ENCODE measurements around the gene CBFB. TPM values are rescaled to one million over a fixed set of nuclear protein-coding genes. Genes with fewer than 3 reads are reported as not detected.
"Not testable (repeated sequence)": the region's sequence is repeated elsewhere in the genome, so short reads cannot be mapped to it uniquely, and the experiment has no call there.

CBFB gene
- total RNA-seq, 1 donor from 2014 or later = 86.6 TPM

DNA sequence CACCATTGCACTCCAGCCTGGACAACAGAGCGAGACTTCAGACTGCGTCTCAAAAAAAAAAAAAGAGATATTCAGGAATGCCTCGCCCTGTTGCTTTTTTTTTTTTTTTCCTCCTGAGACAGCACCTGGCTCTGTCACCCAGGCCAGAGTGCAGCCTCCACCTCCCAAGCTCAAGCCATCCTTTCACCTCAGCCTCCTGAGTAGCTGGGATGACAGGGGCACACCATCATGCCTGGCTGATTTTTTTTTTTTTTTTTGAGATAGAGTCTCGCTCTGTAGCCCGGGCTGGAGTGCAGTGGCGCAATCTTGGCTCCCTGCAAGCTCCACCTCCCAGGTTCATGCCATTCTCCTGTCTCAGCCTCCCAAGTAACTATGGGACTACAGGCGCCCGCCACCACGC, 88.8 kb downstream of the CBFB start:
- no peaks in the 10 kb centered on the region for H3K9me3 Mint-ChIP-seq (ENCODE audit: low read depth)
- no peak overlapping the region for H3K27ac Mint-ChIP-seq
- H3K36me3 Mint-ChIP-seq (ENCODE audit: insufficient read depth) = peaks cover 7% of the 10 kb centered on the region
- TF ChIP-seq, protein P1, sequence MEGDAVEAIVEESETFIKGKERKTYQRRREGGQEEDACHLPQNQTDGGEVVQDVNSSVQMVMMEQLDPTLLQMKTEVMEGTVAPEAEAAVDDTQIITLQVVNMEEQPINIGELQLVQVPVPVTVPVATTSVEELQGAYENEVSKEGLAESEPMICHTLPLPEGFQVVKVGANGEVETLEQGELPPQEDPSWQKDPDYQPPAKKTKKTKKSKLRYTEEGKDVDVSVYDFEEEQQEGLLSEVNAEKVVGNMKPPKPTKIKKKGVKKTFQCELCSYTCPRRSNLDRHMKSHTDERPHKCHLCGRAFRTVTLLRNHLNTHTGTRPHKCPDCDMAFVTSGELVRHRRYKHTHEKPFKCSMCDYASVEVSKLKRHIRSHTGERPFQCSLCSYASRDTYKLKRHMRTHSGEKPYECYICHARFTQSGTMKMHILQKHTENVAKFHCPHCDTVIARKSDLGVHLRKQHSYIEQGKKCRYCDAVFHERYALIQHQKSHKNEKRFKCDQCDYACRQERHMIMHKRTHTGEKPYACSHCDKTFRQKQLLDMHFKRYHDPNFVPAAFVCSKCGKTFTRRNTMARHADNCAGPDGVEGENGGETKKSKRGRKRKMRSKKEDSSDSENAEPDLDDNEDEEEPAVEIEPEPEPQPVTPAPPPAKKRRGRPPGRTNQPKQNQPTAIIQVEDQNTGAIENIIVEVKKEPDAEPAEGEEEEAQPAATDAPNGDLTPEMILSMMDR (IDR thresholded peaks at IDR 0.05; ENCODE audit: unreplicated experiment) = no peak
- no peak overlapping the region for H3K4me3 Mint-ChIP-seq (ENCODE audit: low read depth)
- no peaks in the 10 kb centered on the region for H3K27me3 Mint-ChIP-seq
- no peak for DNase-seq (ENCODE audit: low spot score, unreplicated experiment)
- peaks cover 4% of the 10 kb centered on the region for H3K4me1 Mint-ChIP-seq (ENCODE audit: low read depth)

- Mint-ChIP-seq H3K36me3 (ENCODE audit: insufficient read depth) (peaks cover 8% of the 10 kb centered on the region), H3K27ac (no peak overlapping the region), H3K4me3 (ENCODE audit: low read depth) (no peak overlapping the region), H3K9me3 (ENCODE audit: low read depth) (no peaks in the 10 kb centered on the region), H3K4me1 (ENCODE audit: low read depth) (peaks cover 2% of the 10 kb centered on the region), H3K27me3 (no peaks in the 10 kb centered on the region)
- TF ChIP-seq, protein P1 (IDR thresholded peaks at IDR 0.05; ENCODE audit: unreplicated experiment) = no peak
- DNase-seq (ENCODE audit: low spot score, unreplicated experiment) = no peak
These were observed 91.1 kb downstream of the CBFB start for GRCh38 chr16:67120025-67120424.

DNA sequence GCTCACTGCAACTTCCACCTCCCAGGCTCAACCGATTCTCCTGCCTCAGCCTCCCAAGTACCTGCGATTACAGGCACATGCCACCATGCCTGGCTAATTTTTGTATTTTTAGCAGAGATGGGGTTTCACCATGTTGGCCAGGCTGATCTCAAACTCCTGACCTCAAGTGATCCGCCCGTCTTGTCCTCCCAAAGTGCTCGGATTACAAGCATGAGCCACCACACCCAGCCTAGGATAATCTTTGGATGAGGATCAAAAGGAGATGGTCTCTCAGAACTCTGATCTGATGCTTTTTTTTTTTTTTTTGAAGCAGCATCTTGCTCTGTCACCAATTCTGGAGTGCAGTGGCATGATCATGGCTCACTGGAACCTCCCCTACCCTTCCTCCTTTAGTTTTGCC, 93.8 kb downstream of the CBFB start:
- H3K4me1 Mint-ChIP-seq (ENCODE audit: low read depth); H3K27me3 Mint-ChIP-seq; DNase-seq (ENCODE audit: low spot score, unreplicated experiment); H3K4me3 Mint-ChIP-seq (ENCODE audit: low read depth); H3K27ac Mint-ChIP-seq; H3K9me3 Mint-ChIP-seq (ENCODE audit: low read depth): not testable (repeated sequence)
- H3K36me3 Mint-ChIP-seq (ENCODE audit: insufficient read depth) = peaks cover 14% of the 10 kb centered on the region

DNA sequence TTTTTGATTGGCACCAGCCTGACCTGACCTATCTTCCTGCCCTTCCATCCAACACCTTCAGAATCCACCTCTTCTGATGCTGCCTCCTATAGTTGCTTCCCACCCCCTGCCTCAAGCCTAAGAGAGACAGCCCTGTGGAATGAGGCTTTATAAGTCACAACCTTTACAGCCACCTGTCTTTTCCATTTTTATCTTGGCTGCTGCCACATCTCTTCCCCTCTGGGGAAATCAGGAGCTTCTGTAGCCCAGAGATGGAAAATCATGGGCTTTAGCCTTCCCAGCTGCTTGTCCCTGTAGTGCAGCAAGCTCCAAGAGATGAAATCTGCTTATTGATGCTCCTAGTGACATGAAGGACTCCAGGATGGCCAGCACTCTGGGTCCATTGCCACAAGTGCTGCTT, 99.5 kb downstream of the CBFB start:
- no peak for DNase-seq (ENCODE audit: low spot score, unreplicated experiment)
- Mint-ChIP-seq H3K9me3 (ENCODE audit: low read depth) (no peaks in the 10 kb centered on the region), H3K27me3 (no peaks in the 10 kb centered on the region), H3K27ac (no peak overlapping the region), H3K36me3 (ENCODE audit: insufficient read depth) (peaks cover 12% of the 10 kb centered on the region), H3K4me3 (ENCODE audit: low read depth) (no peak overlapping the region), H3K4me1 (ENCODE audit: low read depth) (no peaks in the 10 kb centered on the region)
- TF ChIP-seq, protein P1 (IDR thresholded peaks at IDR 0.05; ENCODE audit: unreplicated experiment) = no peak

- no peak for DNase-seq (ENCODE audit: low spot score, unreplicated experiment)
- H3K9me3 Mint-ChIP-seq (ENCODE audit: low read depth) = no peaks in the 10 kb centered on the region
- TF ChIP-seq, protein P1 (IDR thresholded peaks at IDR 0.05; ENCODE audit: unreplicated experiment) = no peak
- no peaks in the 10 kb centered on the region for H3K4me1 Mint-ChIP-seq (ENCODE audit: low read depth)
- H3K27ac Mint-ChIP-seq = no peak overlapping the region
- H3K4me3 Mint-ChIP-seq (ENCODE audit: low read depth) = no peak overlapping the region
- no peaks in the 10 kb centered on the region for H3K27me3 Mint-ChIP-seq
- H3K36me3 Mint-ChIP-seq (ENCODE audit: insufficient read depth) = peaks cover 10% of the 10 kb centered on the region
These were observed 99.9 kb downstream of the CBFB start for GRCh38 chr16:67128887-67129286.

- no peak for DNase-seq (ENCODE audit: low spot score, unreplicated experiment)
- H3K4me3 Mint-ChIP-seq (ENCODE audit: low read depth) = no peak overlapping the region
- TF ChIP-seq, protein P1 (IDR thresholded peaks at IDR 0.05; ENCODE audit: unreplicated experiment) = no peak
- no peak overlapping the region for H3K27ac Mint-ChIP-seq
- H3K4me1 Mint-ChIP-seq (ENCODE audit: low read depth) = no peaks in the 10 kb centered on the region
- H3K27me3 Mint-ChIP-seq = no peaks in the 10 kb centered on the region
- H3K36me3 Mint-ChIP-seq (ENCODE audit: insufficient read depth) = peaks cover 12% of the 10 kb centered on the region
- H3K9me3 Mint-ChIP-seq (ENCODE audit: low read depth) = no peaks in the 10 kb centered on the region
These were observed 100.5 kb downstream of the CBFB start for GRCh38 chr16:67129422-67129821.
